Erythroblast (primary cell): ENCODE data around the gene PNPLA1.

Experiments used
- GATA1 ChIP-seq: IDR thresholded peaks from 2 replicates; pipeline ENCODE4 v1.6.1; 2011; ENCODE audit warnings: low read depth, mild to moderate bottlenecking, control low read depth, low read length, moderate library complexity
- POLR2A ChIP-seq: IDR thresholded peaks from 2 replicates; pipeline ENCODE4 v1.6.1; 2011; ENCODE audit warnings: mild to moderate bottlenecking, low read length

DNA sequence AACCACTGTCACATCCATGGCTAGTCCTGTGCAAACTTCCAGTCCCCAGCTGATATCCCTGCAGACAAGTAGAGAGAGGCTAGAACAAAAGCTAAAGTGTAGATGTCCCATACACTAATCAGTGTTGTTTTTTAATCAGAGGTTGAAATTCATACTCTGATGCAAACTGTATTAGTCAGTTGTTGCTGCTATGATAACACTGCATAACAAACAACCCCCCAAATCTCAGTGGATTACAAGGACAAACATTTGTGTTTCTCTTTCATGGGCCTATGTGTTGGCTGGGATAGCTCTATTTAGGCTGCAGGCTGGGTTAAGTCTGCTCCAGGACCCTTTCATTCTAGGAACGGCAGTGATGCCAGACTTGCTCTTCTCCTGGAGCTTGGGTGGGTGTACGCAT, 40.0 kb downstream of the PNPLA1 start:
- no peak for TF ChIP-seq POLR2A
- no peak for TF ChIP-seq GATA1
